Endothelial cell of umbilical vein (primary cell): ENCODE results near the gene LRP1B. TPM values are rescaled to one million over a fixed set of nuclear protein-coding genes. Genes with fewer than 3 reads are reported as not detected.

Source experiments
- BruUV-seq: library from RNA; stranded (reverse); fragments of 400-500 nt; replicated peaks from 2 replicates; lab custom pipeline; 2021; lab: Mats Ljungman, UMichigan
- CTCF ChIA-PET: fragments of 300-600, 350-600 bp; sonication (Branson Sonifier 250); formaldehyde crosslinking; loops from one replicate; lab custom pipeline; 2021; ENCODE audit warnings: antibody characterized with exemption, inconsistent platforms; lab: Charles Lee
- POLR2A ChIA-PET: fragments of 300-600, 350-600 bp; sonication (Branson Sonifier 250); formaldehyde crosslinking; loops from one replicate; lab custom pipeline; 2021; ENCODE audit warnings: antibody characterized with exemption, inconsistent platforms; lab: Charles Lee
- DNase-seq: peaks from one replicate; pipeline ENCODE4 v3.0.0-alpha.2; 2011; ENCODE audit warnings: low read depth, low spot score
- FAIRE-seq: peaks from 2 replicates; lab custom pipeline; 2011; peaks lifted over from hg19 to GRCh38; lab: Jason Lieb, UNC
- H2AFZ ChIP-seq: 2 replicates; pipeline ENCODE4 v1.6.0; 2012; ENCODE audit warnings: low read depth, low read length, control low read depth, inconsistent platforms
- H3K27ac ChIP-seq: 2 replicates; pipeline ENCODE4 v1.5.1; 2011; ENCODE audit warnings: low read depth, mild to moderate bottlenecking, control low read depth, low read length, moderate library complexity; ENCODE audit not compliant: insufficient read depth
- H3K27me3 ChIP-seq, 2 experiments: 2 replicates each; pipeline versions ENCODE4 v1.6.0 to v1.6.1; 2011; ENCODE audit warnings: low read length in 2 of 2, mixed read lengths in 1 of 2; ENCODE audit not compliant: control insufficient read depth in 2 of 2, insufficient read depth in 2 of 2
- H3K36me3 ChIP-seq, 2 experiments: 2 replicates in 1 of 2; 3 replicates in 1 of 2; pipeline ENCODE4 v1.5.1; 2011; ENCODE audit warnings: low read length in 2 of 2, mild to moderate bottlenecking in 1 of 2, moderate library complexity in 1 of 2; ENCODE audit not compliant: control insufficient read depth in 2 of 2, insufficient read depth in 2 of 2; ENCODE audit errors: extremely low read depth in 1 of 2
- H3K4me1 ChIP-seq: 3 replicates; pipeline ENCODE4 v1.5.1; 2011; ENCODE audit warnings: mild to moderate bottlenecking, low read length; ENCODE audit not compliant: control insufficient read depth, insufficient read depth; ENCODE audit errors: extremely low read depth
- H3K4me2 ChIP-seq: 2 replicates; pipeline ENCODE4 v1.6.1; 2011; ENCODE audit warnings: low read length, control low read depth, mixed read lengths; ENCODE audit not compliant: insufficient read depth
- H3K4me3 ChIP-seq, 3 experiments: fragments of 200-600 bp in 1 of 3; sonication (generic), shearing (Covaris generic) in 1 of 3; replicated peaks in 1 of 3; 2 replicates each; pipeline ENCODE4 v1.5.1; 2011 to 2016; ENCODE audit warnings: control low read depth in 3 of 3, low read length in 3 of 3, mild to moderate bottlenecking in 2 of 3, inconsistent platforms in 1 of 3, low read depth in 1 of 3, moderate library complexity in 1 of 3; ENCODE audit not compliant: insufficient read depth in 1 of 3
- H3K79me2 ChIP-seq: 2 replicates; pipeline ENCODE4 v1.6.0; 2012; ENCODE audit warnings: low read length, inconsistent platforms; ENCODE audit not compliant: control insufficient read depth, insufficient read depth
- H3K9ac ChIP-seq: replicated peaks from 2 replicates; pipeline ENCODE3; 2011; ENCODE audit warnings: low read length, control low read depth; ENCODE audit not compliant: insufficient read depth; ENCODE audit errors: extremely low read depth
- H3K9me1 ChIP-seq: replicated peaks from 3 replicates; pipeline ENCODE4 v1.6.0; 2011; ENCODE audit warnings: mild to moderate bottlenecking, low read length; ENCODE audit not compliant: control insufficient read depth, insufficient read depth; ENCODE audit errors: extremely low read depth
- H3K9me3 ChIP-seq: replicated peaks from 2 replicates; pipeline ENCODE4 v1.5.1; 2012; ENCODE audit warnings: low read length, inconsistent platforms; ENCODE audit not compliant: control insufficient read depth, insufficient read depth
- H4K20me1 ChIP-seq: replicated peaks from 2 replicates; pipeline ENCODE3; 2011; ENCODE audit warnings: mild to moderate bottlenecking, low read length; ENCODE audit not compliant: control insufficient read depth, insufficient read depth; ENCODE audit errors: extremely low read depth
- MYC ChIP-seq: IDR thresholded peaks from one replicate; pipeline ENCODE4 v1.6.1; 2011; ENCODE audit warnings: mild to moderate bottlenecking, low read depth, low read length
- POLR2A ChIP-seq: IDR thresholded peaks from 2 replicates; pipeline ENCODE4 v1.6.1; 2012; ENCODE audit warnings: low read depth, mild to moderate bottlenecking, control low read depth, low read length
- dilution Hi-C: fragments of 300-500 bp; cut with MboI; formaldehyde crosslinking; loops from one replicate; pipeline ENCODE4 v1.15.0; 2019; ENCODE audit warnings: low sequenced_read_pairs; ENCODE audit not compliant: extremely low pct_ligation_motif_present
- intact Hi-C: fragments of 100-400 bp; cut with micrococcal nuclease; formaldehyde crosslinking; loops from one replicate; pipeline ENCODE4 v1.10.0; 2022
- polyA plus RNA-seq, 4 experiments: library from polyadenylated mRNA; depleted of rRNA in 3 of 4; stranded (reverse) in 3 of 4; unstranded in 1 of 4; fragments of >200 nt; gene quantifications; 2 replicates each; pipeline versions ENCODE4 v1.2.1 to v1.2.3, GENCODE V29; 2011 to 2012; ENCODE audit warnings: missing spikeins in 1 of 4
- total RNA-seq: library from RNA; stranded (reverse); gene quantifications from 2 replicates; pipeline ENCODE4 v1.2.3, GENCODE V29; 2021
- TF ChIP-seq, protein P1 (sequence below), 2 donors: IDR thresholded peaks; 1 replicate in 1 of 2; 2 replicates in 1 of 2; pipeline ENCODE4 v1.5.1; 2011; ENCODE audit warnings: low read length in 2 of 2, mild to moderate bottlenecking in 2 of 2, moderate library complexity in 2 of 2, control low read depth in 1 of 2, inconsistent platforms in 1 of 2, low read depth in 1 of 2; ENCODE audit not compliant: insufficient read depth in 1 of 2; ENCODE audit errors: extremely low read depth in 1 of 2

Gene LRP1B
- total and polyA plus RNA-seq, 2 donors (not counting 3 experiments of a cell fraction or from before 2014, with no cell fraction given): 0.03 to 0.07 TPM

DNA sequence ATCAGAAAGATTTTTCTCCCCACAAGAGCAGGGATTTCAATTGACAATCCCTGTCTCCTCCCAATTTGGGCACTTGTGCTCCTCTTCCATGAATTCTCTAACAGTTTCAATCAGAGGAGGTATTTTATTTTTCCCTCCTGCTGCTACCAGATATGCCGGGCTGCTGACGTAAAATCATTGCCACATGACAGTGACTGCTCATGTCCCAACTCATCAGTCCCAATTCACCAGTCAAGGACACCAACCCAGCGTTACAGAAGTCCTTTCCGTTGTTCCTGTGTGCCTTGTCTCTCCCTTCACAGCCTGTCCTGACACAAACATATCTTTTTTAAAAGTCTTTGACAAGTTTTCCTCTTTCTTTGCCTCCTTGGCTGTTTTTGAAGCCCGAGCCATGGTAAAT lies 540.2 kb downstream of the LRP1B start:
- dilution Hi-C loops (no loop called here), intact Hi-C loops (no loop called here)
- Histone ChIP-seq H3K4me3 (no peak overlapping the region), H3K79me2 (no peaks in the 10 kb centered on the region), H3K27ac (no peak overlapping the region), H3K27me3 (no peaks in the 10 kb centered on the region), H2AFZ (no peak overlapping the region), H4K20me1 (no peaks in the 10 kb centered on the region), H3K4me1 (no peaks in the 10 kb centered on the region), H3K9ac (no peak overlapping the region), H3K4me2 (no peak overlapping the region), H3K36me3 (no peaks in the 10 kb centered on the region), H3K9me1 (no peaks in the 10 kb centered on the region), H3K9me3 (no peaks in the 10 kb centered on the region)
- DNase-seq: no peak
- ChIA-PET POLR2A (no interaction called here), CTCF (no interaction called here)
- TF ChIP-seq POLR2A: no peak
- no peak for TF ChIP-seq MYC
- FAIRE-seq: no peak
- BruUV-seq: no TSS peak

- Histone ChIP-seq H3K27ac (no peak overlapping the region), H3K4me3 (no peak overlapping the region), H3K9me3 (no peaks in the 10 kb centered on the region), H3K9ac (no peak overlapping the region), H3K36me3 (no peaks in the 10 kb centered on the region), H3K4me1 (no peaks in the 10 kb centered on the region), H2AFZ (no peak overlapping the region), H3K9me1 (no peaks in the 10 kb centered on the region), H3K4me2 (no peak overlapping the region), H4K20me1 (no peaks in the 10 kb centered on the region), H3K27me3 (no peaks in the 10 kb centered on the region), H3K79me2 (no peaks in the 10 kb centered on the region)
- DNase-seq (no peak), FAIRE-seq (no peak)
- POLR2A ChIA-PET: no interaction called here
- CTCF ChIA-PET: interaction anchor here (0.9 to 1.5 kb wide), 3 partner anchors 10 to 22 kb away, joined by 3 to 4 read pairs (median 3); no protein-coding TSS in a partner anchor
- BruUV-seq: no TSS peak
- dilution Hi-C loops (no loop called here), intact Hi-C loops (no loop called here)
- TF ChIP-seq, protein P1, sequence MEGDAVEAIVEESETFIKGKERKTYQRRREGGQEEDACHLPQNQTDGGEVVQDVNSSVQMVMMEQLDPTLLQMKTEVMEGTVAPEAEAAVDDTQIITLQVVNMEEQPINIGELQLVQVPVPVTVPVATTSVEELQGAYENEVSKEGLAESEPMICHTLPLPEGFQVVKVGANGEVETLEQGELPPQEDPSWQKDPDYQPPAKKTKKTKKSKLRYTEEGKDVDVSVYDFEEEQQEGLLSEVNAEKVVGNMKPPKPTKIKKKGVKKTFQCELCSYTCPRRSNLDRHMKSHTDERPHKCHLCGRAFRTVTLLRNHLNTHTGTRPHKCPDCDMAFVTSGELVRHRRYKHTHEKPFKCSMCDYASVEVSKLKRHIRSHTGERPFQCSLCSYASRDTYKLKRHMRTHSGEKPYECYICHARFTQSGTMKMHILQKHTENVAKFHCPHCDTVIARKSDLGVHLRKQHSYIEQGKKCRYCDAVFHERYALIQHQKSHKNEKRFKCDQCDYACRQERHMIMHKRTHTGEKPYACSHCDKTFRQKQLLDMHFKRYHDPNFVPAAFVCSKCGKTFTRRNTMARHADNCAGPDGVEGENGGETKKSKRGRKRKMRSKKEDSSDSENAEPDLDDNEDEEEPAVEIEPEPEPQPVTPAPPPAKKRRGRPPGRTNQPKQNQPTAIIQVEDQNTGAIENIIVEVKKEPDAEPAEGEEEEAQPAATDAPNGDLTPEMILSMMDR (IDR thresholded peaks at IDR 0.05; ENCODE audit: extremely low read depth in 1 of 2, insufficient read depth in 1 of 2, low read depth in 1 of 2, low read length in 2 of 2): no peak
- TF ChIP-seq POLR2A: no peak
Observed at GRCh38 chr2:141589314-141589713, 541.5 kb downstream of the LRP1B start.
